Endothelial cell of umbilical vein (primary cell): Measurements from ENCODE around the gene KPRP. TPM values are rescaled to one million over a fixed set of nuclear protein-coding genes. Genes with fewer than 3 reads are reported as not detected.

Experiments
- BruUV-seq: library from RNA; stranded (reverse); fragments of 400-500 nt; replicated peaks from 2 replicates; lab custom pipeline; 2021; lab: Mats Ljungman, UMichigan
- CTCF ChIA-PET: fragments of 300-600, 350-600 bp; sonication (Branson Sonifier 250); formaldehyde crosslinking; loops from one replicate; lab custom pipeline; 2021; ENCODE audit warnings: antibody characterized with exemption, inconsistent platforms; lab: Charles Lee
- POLR2A ChIA-PET: fragments of 300-600, 350-600 bp; sonication (Branson Sonifier 250); formaldehyde crosslinking; loops from one replicate; lab custom pipeline; 2021; ENCODE audit warnings: antibody characterized with exemption, inconsistent platforms; lab: Charles Lee
- DNase-seq: peaks from one replicate; pipeline ENCODE4 v3.0.0-alpha.2; 2011; ENCODE audit warnings: low read depth, low spot score
- FAIRE-seq: peaks from 2 replicates; lab custom pipeline; 2011; peaks lifted over from hg19 to GRCh38; lab: Jason Lieb, UNC
- H2AFZ ChIP-seq: 2 replicates; pipeline ENCODE4 v1.6.0; 2012; ENCODE audit warnings: low read depth, low read length, control low read depth, inconsistent platforms
- H3K27ac ChIP-seq: 2 replicates; pipeline ENCODE4 v1.5.1; 2011; ENCODE audit warnings: low read depth, mild to moderate bottlenecking, control low read depth, low read length, moderate library complexity; ENCODE audit not compliant: insufficient read depth
- H3K27me3 ChIP-seq, 2 experiments: 2 replicates each; pipeline versions ENCODE4 v1.6.0 to v1.6.1; 2011; ENCODE audit warnings: low read length in 2 of 2, mixed read lengths in 1 of 2; ENCODE audit not compliant: control insufficient read depth in 2 of 2, insufficient read depth in 2 of 2
- H3K36me3 ChIP-seq, 2 experiments: 2 replicates in 1 of 2; 3 replicates in 1 of 2; pipeline ENCODE4 v1.5.1; 2011; ENCODE audit warnings: low read length in 2 of 2, mild to moderate bottlenecking in 1 of 2, moderate library complexity in 1 of 2; ENCODE audit not compliant: control insufficient read depth in 2 of 2, insufficient read depth in 2 of 2; ENCODE audit errors: extremely low read depth in 1 of 2
- H3K4me1 ChIP-seq: 3 replicates; pipeline ENCODE4 v1.5.1; 2011; ENCODE audit warnings: mild to moderate bottlenecking, low read length; ENCODE audit not compliant: control insufficient read depth, insufficient read depth; ENCODE audit errors: extremely low read depth
- H3K4me2 ChIP-seq: 2 replicates; pipeline ENCODE4 v1.6.1; 2011; ENCODE audit warnings: low read length, control low read depth, mixed read lengths; ENCODE audit not compliant: insufficient read depth
- H3K4me3 ChIP-seq, 3 experiments: fragments of 200-600 bp in 1 of 3; sonication (generic), shearing (Covaris generic) in 1 of 3; replicated peaks in 1 of 3; 2 replicates each; pipeline ENCODE4 v1.5.1; 2011 to 2016; ENCODE audit warnings: control low read depth in 3 of 3, low read length in 3 of 3, mild to moderate bottlenecking in 2 of 3, inconsistent platforms in 1 of 3, low read depth in 1 of 3, moderate library complexity in 1 of 3; ENCODE audit not compliant: insufficient read depth in 1 of 3
- H3K79me2 ChIP-seq: 2 replicates; pipeline ENCODE4 v1.6.0; 2012; ENCODE audit warnings: low read length, inconsistent platforms; ENCODE audit not compliant: control insufficient read depth, insufficient read depth
- H3K9ac ChIP-seq: replicated peaks from 2 replicates; pipeline ENCODE3; 2011; ENCODE audit warnings: low read length, control low read depth; ENCODE audit not compliant: insufficient read depth; ENCODE audit errors: extremely low read depth
- H3K9me1 ChIP-seq: replicated peaks from 3 replicates; pipeline ENCODE4 v1.6.0; 2011; ENCODE audit warnings: mild to moderate bottlenecking, low read length; ENCODE audit not compliant: control insufficient read depth, insufficient read depth; ENCODE audit errors: extremely low read depth
- H3K9me3 ChIP-seq: replicated peaks from 2 replicates; pipeline ENCODE4 v1.5.1; 2012; ENCODE audit warnings: low read length, inconsistent platforms; ENCODE audit not compliant: control insufficient read depth, insufficient read depth
- H4K20me1 ChIP-seq: replicated peaks from 2 replicates; pipeline ENCODE3; 2011; ENCODE audit warnings: mild to moderate bottlenecking, low read length; ENCODE audit not compliant: control insufficient read depth, insufficient read depth; ENCODE audit errors: extremely low read depth
- CTCF ChIP-seq, 2 donors: IDR thresholded peaks; 1 replicate in 1 of 2; 2 replicates in 1 of 2; pipeline ENCODE4 v1.5.1; 2011; ENCODE audit warnings: low read length in 2 of 2, mild to moderate bottlenecking in 2 of 2, moderate library complexity in 2 of 2, control low read depth in 1 of 2, inconsistent platforms in 1 of 2, low read depth in 1 of 2; ENCODE audit not compliant: insufficient read depth in 1 of 2; ENCODE audit errors: extremely low read depth in 1 of 2
- EZH2 ChIP-seq: IDR thresholded peaks from 2 replicates; pipeline ENCODE4 v1.6.1; 2012; ENCODE audit warnings: borderline replicate concordance, low read depth, mild to moderate bottlenecking, moderate library complexity, low read length, inconsistent platforms; ENCODE audit not compliant: severe bottlenecking
- FOS ChIP-seq: IDR thresholded peaks from 2 replicates; pipeline ENCODE4 v1.6.1; 2011; ENCODE audit warnings: mild to moderate bottlenecking, low read length, moderate library complexity, borderline replicate concordance; ENCODE audit not compliant: insufficient read depth
- GATA2 ChIP-seq: IDR thresholded peaks from 2 replicates; pipeline ENCODE4 v1.7.0; 2011; ENCODE audit warnings: low read depth, mild to moderate bottlenecking, moderate library complexity, mixed read lengths, low read length; ENCODE audit not compliant: insufficient read length, insufficient read depth
- JUN ChIP-seq: IDR thresholded peaks from 2 replicates; pipeline ENCODE4 v1.6.1; 2011; ENCODE audit warnings: borderline replicate concordance, low read depth; ENCODE audit not compliant: insufficient read length, insufficient read depth
- MYC ChIP-seq: IDR thresholded peaks from one replicate; pipeline ENCODE4 v1.6.1; 2011; ENCODE audit warnings: mild to moderate bottlenecking, low read depth, low read length
- POLR2A ChIP-seq: IDR thresholded peaks from 2 replicates; pipeline ENCODE4 v1.6.1; 2012; ENCODE audit warnings: low read depth, mild to moderate bottlenecking, control low read depth, low read length
- POLR2AphosphoS5 ChIP-seq: IDR thresholded peaks from 2 replicates; pipeline ENCODE4 v1.6.1; 2012; ENCODE audit warnings: low read depth, mild to moderate bottlenecking, control low read depth, low read length, moderate library complexity; ENCODE audit not compliant: insufficient read depth
- dilution Hi-C: fragments of 300-500 bp; cut with MboI; formaldehyde crosslinking; loops from one replicate; pipeline ENCODE4 v1.15.0; 2019; ENCODE audit warnings: low sequenced_read_pairs; ENCODE audit not compliant: extremely low pct_ligation_motif_present
- intact Hi-C: fragments of 100-400 bp; cut with micrococcal nuclease; formaldehyde crosslinking; loops from one replicate; pipeline ENCODE4 v1.10.0; 2022
- polyA plus RNA-seq, 4 experiments: library from polyadenylated mRNA; depleted of rRNA in 3 of 4; stranded (reverse) in 3 of 4; unstranded in 1 of 4; fragments of >200 nt; gene quantifications; 2 replicates each; pipeline versions ENCODE4 v1.2.1 to v1.2.3, GENCODE V29; 2011 to 2012; ENCODE audit warnings: missing spikeins in 1 of 4
- total RNA-seq: library from RNA; stranded (reverse); gene quantifications from 2 replicates; pipeline ENCODE4 v1.2.3, GENCODE V29; 2021
- TF ChIP-seq, protein P1 (sequence below): IDR thresholded peaks from 2 replicates; pipeline ENCODE4 v1.6.1; 2011; ENCODE audit not compliant: insufficient read depth, insufficient read length

Gene KPRP
- total and polyA plus RNA-seq, 2 donors (not counting 3 experiments of a cell fraction or from before 2014, with no cell fraction given), result not detected

DNA sequence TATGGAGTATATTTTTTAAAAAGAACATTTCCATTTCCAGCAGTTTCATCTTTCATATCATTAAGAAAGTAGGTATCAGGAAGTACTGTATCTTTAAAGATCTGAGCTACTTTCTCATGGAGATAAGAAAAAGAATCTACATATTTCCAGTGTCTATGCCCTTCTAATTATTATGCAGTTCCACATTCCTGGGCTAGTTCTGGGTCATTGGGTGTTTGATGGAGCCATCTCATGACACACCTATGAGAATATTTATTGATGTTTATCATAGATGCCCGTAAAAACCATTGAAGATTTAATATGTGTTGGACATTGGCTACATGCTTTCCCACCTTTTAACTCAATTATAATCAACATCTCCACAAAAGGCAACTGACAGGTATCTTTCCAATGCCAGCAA, 28.8 kb upstream of the KPRP start:
- H3K9ac ChIP-seq, result no peak overlapping the region
- CTCF ChIA-PET, result no interaction called here
- FAIRE-seq (no peak), DNase-seq (no peak)
- no peaks in the 10 kb centered on the region for H3K4me1 ChIP-seq
- no peak overlapping the region for H3K4me2 ChIP-seq
- H2AFZ ChIP-seq, result no peak overlapping the region
- no peaks in the 10 kb centered on the region for H3K9me1 ChIP-seq
- H3K36me3 ChIP-seq, result no peaks in the 10 kb centered on the region
- dilution Hi-C loops (no loop called here), intact Hi-C loops (no loop called here)
- H3K9me3 ChIP-seq, result no peaks in the 10 kb centered on the region
- BruUV-seq, result no TSS peak
- no peak overlapping the region for H3K4me3 ChIP-seq
- no peak overlapping the region for H3K27ac ChIP-seq
- POLR2A ChIA-PET, result no interaction called here
- H3K27me3 ChIP-seq, result no peaks in the 10 kb centered on the region
- no peaks in the 10 kb centered on the region for H4K20me1 ChIP-seq
- H3K79me2 ChIP-seq, result no peaks in the 10 kb centered on the region
- TF ChIP-seq GATA2 (no peak), CTCF (IDR thresholded peaks at IDR 0.05; ENCODE audit: extremely low read depth in 1 of 2, insufficient read depth in 1 of 2, low read depth in 1 of 2, low read length in 2 of 2) (no peak), EZH2 (no peak), FOS (no peak), POLR2A (no peak)
- TF ChIP-seq, protein P1, sequence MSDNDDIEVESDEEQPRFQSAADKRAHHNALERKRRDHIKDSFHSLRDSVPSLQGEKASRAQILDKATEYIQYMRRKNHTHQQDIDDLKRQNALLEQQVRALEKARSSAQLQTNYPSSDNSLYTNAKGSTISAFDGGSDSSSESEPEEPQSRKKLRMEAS, result no peak

GRCh38 chr1:152735648-152736047, 22.2 kb upstream of the KPRP start:
- no peaks in the 10 kb centered on the region for H3K36me3 ChIP-seq
- H3K4me3 ChIP-seq, result no peak overlapping the region
- H3K4me1 ChIP-seq, result no peaks in the 10 kb centered on the region
- H2AFZ ChIP-seq, result no peak overlapping the region
- BruUV-seq, result no TSS peak
- H4K20me1 ChIP-seq, result no peaks in the 10 kb centered on the region
- no peaks in the 10 kb centered on the region for H3K9me3 ChIP-seq
- no peaks in the 10 kb centered on the region for H3K9me1 ChIP-seq
- dilution Hi-C loops (no loop called here), intact Hi-C loops (no loop called here)
- no peak overlapping the region for H3K4me2 ChIP-seq
- no peak overlapping the region for H3K27ac ChIP-seq
- FAIRE-seq (no peak), DNase-seq (no peak)
- TF ChIP-seq POLR2A (no peak), JUN (no peak), EZH2 (no peak), MYC (no peak), GATA2 (no peak), POLR2AphosphoS5 (no peak), CTCF (IDR thresholded peaks at IDR 0.05; ENCODE audit: extremely low read depth in 1 of 2, insufficient read depth in 1 of 2, low read depth in 1 of 2, low read length in 2 of 2) (no peak), FOS (no peak)
- TF ChIP-seq, protein P1, result no peak
- POLR2A ChIA-PET, result no interaction called here
- no peak overlapping the region for H3K9ac ChIP-seq
- H3K79me2 ChIP-seq, result no peaks in the 10 kb centered on the region
- no peaks in the 10 kb centered on the region for H3K27me3 ChIP-seq
- CTCF ChIA-PET, result no interaction called here
